HL-60 (cell line): ENCODE results near the gene BBS12.

Source experiments
- DNase-seq, 2 experiments: peaks; one replicate each; pipeline ENCODE4 v3.0.0-alpha.2; 2010 to 2020; ENCODE audit warnings: low read depth in 1 of 2, low spot score in 1 of 2
- H3K27ac ChIP-seq: fragments of 250-450 bp; sonication (Bioruptor Pico); replicated peaks from 2 replicates; pipeline ENCODE4 v1.5.1; 2020; ENCODE audit warnings: mild to moderate bottlenecking, moderate library complexity
- H3K27me3 ChIP-seq: fragments of 250-450 bp; sonication (Bioruptor Pico); 2 replicates; pipeline ENCODE4 v1.5.1; 2021; ENCODE audit warnings: mild to moderate bottlenecking, moderate library complexity; ENCODE audit not compliant: insufficient read depth, poor library complexity, severe bottlenecking
- H3K4me3 ChIP-seq: replicated peaks from 2 replicates; pipeline ENCODE4 v1.5.1; 2011; ENCODE audit warnings: mild to moderate bottlenecking, control low read depth, low read length; ENCODE audit not compliant: insufficient read depth
- GABPA ChIP-seq: IDR thresholded peaks from 2 replicates; pipeline ENCODE4 v1.6.1; 2012; ENCODE audit warnings: low read depth
- POLR2AphosphoS5 ChIP-seq: IDR thresholded peaks from 2 replicates; pipeline ENCODE4 v1.6.1; 2012; ENCODE audit warnings: low read depth
- REST ChIP-seq: IDR thresholded peaks from 2 replicates; pipeline ENCODE4 v1.6.1; 2012; ENCODE audit warnings: low read depth; ENCODE audit not compliant: insufficient replicate concordance
- SPI1 ChIP-seq: IDR thresholded peaks from 2 replicates; pipeline ENCODE4 v1.6.1; 2012; ENCODE audit warnings: low read depth, mild to moderate bottlenecking, borderline replicate concordance
- TF ChIP-seq, protein P1 (sequence below): IDR thresholded peaks from one replicate; pipeline ENCODE4 v1.5.1; 2011; ENCODE audit warnings: low read length, control low read depth, inconsistent platforms; ENCODE audit not compliant: insufficient read depth

Gene BBS12

GRCh38 chr4:122712782-122713181, 19.7 kb upstream of the BBS12 start:
- no peak for DNase-seq
- TF ChIP-seq POLR2AphosphoS5 (no peak), SPI1 (no peak), GABPA (no peak), REST (no peak)
- TF ChIP-seq, protein P1, sequence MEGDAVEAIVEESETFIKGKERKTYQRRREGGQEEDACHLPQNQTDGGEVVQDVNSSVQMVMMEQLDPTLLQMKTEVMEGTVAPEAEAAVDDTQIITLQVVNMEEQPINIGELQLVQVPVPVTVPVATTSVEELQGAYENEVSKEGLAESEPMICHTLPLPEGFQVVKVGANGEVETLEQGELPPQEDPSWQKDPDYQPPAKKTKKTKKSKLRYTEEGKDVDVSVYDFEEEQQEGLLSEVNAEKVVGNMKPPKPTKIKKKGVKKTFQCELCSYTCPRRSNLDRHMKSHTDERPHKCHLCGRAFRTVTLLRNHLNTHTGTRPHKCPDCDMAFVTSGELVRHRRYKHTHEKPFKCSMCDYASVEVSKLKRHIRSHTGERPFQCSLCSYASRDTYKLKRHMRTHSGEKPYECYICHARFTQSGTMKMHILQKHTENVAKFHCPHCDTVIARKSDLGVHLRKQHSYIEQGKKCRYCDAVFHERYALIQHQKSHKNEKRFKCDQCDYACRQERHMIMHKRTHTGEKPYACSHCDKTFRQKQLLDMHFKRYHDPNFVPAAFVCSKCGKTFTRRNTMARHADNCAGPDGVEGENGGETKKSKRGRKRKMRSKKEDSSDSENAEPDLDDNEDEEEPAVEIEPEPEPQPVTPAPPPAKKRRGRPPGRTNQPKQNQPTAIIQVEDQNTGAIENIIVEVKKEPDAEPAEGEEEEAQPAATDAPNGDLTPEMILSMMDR = no peak
- H3K27me3 ChIP-seq = no peaks in the 10 kb centered on the region
- no peak overlapping the region for H3K27ac ChIP-seq
- no peak overlapping the region for H3K4me3 ChIP-seq

DNA sequence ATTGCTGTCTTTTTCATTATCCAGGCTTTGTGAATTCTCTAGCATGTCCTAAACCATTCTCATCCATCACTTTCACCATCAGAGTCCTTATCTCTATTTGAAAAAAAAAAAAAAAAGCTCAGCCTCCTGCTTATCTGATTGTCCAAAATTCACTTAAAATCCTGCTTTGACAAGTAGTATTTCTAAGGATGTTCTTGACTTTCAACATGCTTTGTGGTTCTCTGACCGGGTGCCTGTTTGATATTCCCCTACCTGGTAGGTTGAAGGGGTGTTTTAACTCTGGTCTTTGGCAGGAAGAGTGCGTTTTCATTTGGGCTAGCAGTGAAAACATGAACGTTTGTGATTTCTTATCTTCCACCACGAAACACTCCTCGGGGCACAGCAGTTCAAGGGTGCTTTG, 17.3 kb upstream of the BBS12 start:
- no peak overlapping the region for H3K4me3 ChIP-seq
- no peaks in the 10 kb centered on the region for H3K27me3 ChIP-seq
- DNase-seq = no peak
- no peak for TF ChIP-seq GABPA
- TF ChIP-seq, protein P1 = no peak
- TF ChIP-seq SPI1 = no peak
- TF ChIP-seq POLR2AphosphoS5 = no peak
- TF ChIP-seq REST = no peak
- H3K27ac ChIP-seq = no peak overlapping the region

GRCh38 chr4:122716825-122717448, 15.6 kb upstream of the BBS12 start:
- TF ChIP-seq, protein P1 = peak; percentile 81
- no peak for TF ChIP-seq GABPA
- Histone ChIP-seq H3K4me3 (no peak overlapping the region), H3K27me3 (no peaks in the 10 kb centered on the region), H3K27ac (no peak overlapping the region)
- DNase-seq = peak; percentile 39 to 63

DNA sequence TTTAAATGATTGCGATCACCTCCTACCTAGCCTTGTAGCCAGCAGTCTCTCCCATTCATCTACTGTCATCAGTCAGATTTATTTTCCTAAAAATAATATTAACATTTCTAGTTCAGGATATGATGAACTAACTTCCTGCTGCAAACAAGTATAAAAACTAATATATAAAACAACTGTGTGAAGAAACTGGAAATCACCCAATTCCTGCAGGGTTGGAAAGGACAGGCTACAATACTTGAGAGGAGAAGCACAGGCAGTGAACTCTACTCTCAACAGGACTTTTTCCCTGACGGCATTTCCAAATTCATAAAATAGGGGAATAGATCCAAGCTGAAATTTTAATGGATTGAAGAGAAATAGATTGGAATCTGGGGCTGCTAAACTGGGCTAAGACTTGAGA, 14.2 kb upstream of the BBS12 start:
- DNase-seq = no peak
- no peaks in the 10 kb centered on the region for H3K27me3 ChIP-seq
- H3K4me3 ChIP-seq = no peak overlapping the region
- H3K27ac ChIP-seq = no peak overlapping the region
- TF ChIP-seq, protein P1 = no peak
- TF ChIP-seq SPI1 = no peak
- TF ChIP-seq GABPA = no peak
- TF ChIP-seq REST = no peak
